Adipocyte (in vitro differentiated cells): ENCODE results near the gene MBLAC1.

Experiments
- DNase-seq: peaks from one replicate; pipeline ENCODE4 v3.0.0-alpha.2; 2015; ENCODE audit warnings: low read depth
- H3K27me3 ChIP-seq: replicated peaks from 2 replicates; pipeline ENCODE4 v1.7.0; 2013; ENCODE audit warnings: mild to moderate bottlenecking, low read length, moderate library complexity; ENCODE audit not compliant: control insufficient read depth, insufficient read depth
- H3K36me3 ChIP-seq: 2 replicates; pipeline ENCODE4 v1.7.0; 2013; ENCODE audit warnings: low read length, mild to moderate bottlenecking, moderate library complexity; ENCODE audit not compliant: control insufficient read depth, insufficient read depth, severe bottlenecking
- H3K4me1 ChIP-seq: 2 replicates; pipeline ENCODE4 v1.7.0; 2013; ENCODE audit warnings: mild to moderate bottlenecking, low read length, moderate library complexity; ENCODE audit not compliant: control insufficient read depth, insufficient read depth
- H3K4me3 ChIP-seq: 2 replicates; pipeline ENCODE4 v1.7.0; 2013; ENCODE audit warnings: mild to moderate bottlenecking, low read length, moderate library complexity
- H3K9ac ChIP-seq: 2 replicates; pipeline ENCODE4 v1.7.0; 2013; ENCODE audit warnings: mild to moderate bottlenecking, low read length, moderate library complexity
- H3K9me3 ChIP-seq: 2 replicates; pipeline ENCODE4 v1.7.0; 2013; ENCODE audit warnings: mild to moderate bottlenecking, low read length, moderate library complexity; ENCODE audit not compliant: control insufficient read depth

The MBLAC1 gene

GRCh38 chr7:100088621-100089457 is 37.9 kb upstream of the MBLAC1 start, which contains the start of gene COPS6:
Gene COPS6, plus strand, starts transcription at chr7:100088969. Its CDS starts 22 bp downstream, at chr7:100088991.
- Histone ChIP-seq H3K4me1 (peaks cover 37% of the 10 kb centered on the region), H3K9me3 (no peaks in the 10 kb centered on the region), H3K9ac (peak within 1 kb of the TSS; percentile 95), H3K4me3 (peak within 1 kb of the TSS; percentile 94), H3K36me3 (peaks cover 36% of the 10 kb centered on the region), H3K27me3 (no peaks in the 10 kb centered on the region)
- DNase-seq = peak; percentile 90

- no peaks in the 10 kb centered on the region for H3K9me3 ChIP-seq
- peak overlapping the region; percentile 95 for H3K9ac ChIP-seq
- H3K4me3 ChIP-seq = peak overlapping the region; percentile 94
- peak; percentile 43 for DNase-seq
- no peaks in the 10 kb centered on the region for H3K27me3 ChIP-seq
- H3K4me1 ChIP-seq = peaks cover 42% of the 10 kb centered on the region
- H3K36me3 ChIP-seq = peaks cover 44% of the 10 kb centered on the region
These were observed 37.1 kb upstream of the MBLAC1 start for GRCh38 chr7:100089458-100090196.

- no peak for DNase-seq
- H3K9ac ChIP-seq = no peak overlapping the region
- H3K9me3 ChIP-seq = no peaks in the 10 kb centered on the region
- H3K4me1 ChIP-seq = peaks cover 42% of the 10 kb centered on the region
- H3K27me3 ChIP-seq = no peaks in the 10 kb centered on the region
- peaks cover 55% of the 10 kb centered on the region for H3K36me3 ChIP-seq
- H3K4me3 ChIP-seq = no peak overlapping the region
These were observed 36.0 kb upstream of the MBLAC1 start for GRCh38 chr7:100090527-100091410.

- H3K36me3 ChIP-seq = peaks cover 63% of the 10 kb centered on the region
- DNase-seq = no peak
These were observed 35.2 kb upstream of the MBLAC1 start for GRCh38 chr7:100091411-100092181.

GRCh38 chr7:100093054-100093453 is 33.7 kb upstream of the MBLAC1 start:
- no peak for DNase-seq
- Histone ChIP-seq H3K4me1 (peaks cover 40% of the 10 kb centered on the region), H3K27me3 (no peaks in the 10 kb centered on the region), H3K9ac (no peak overlapping the region), H3K9me3 (no peaks in the 10 kb centered on the region), H3K4me3 (no peak overlapping the region), H3K36me3 (peaks cover 76% of the 10 kb centered on the region)

More at GRCh38 chr7:100091411-100092181, 35.2 kb upstream of the MBLAC1 start:
- peaks cover 42% of the 10 kb centered on the region for H3K4me1 ChIP-seq
- H3K9me3 ChIP-seq = no peaks in the 10 kb centered on the region
- no peak overlapping the region for H3K9ac ChIP-seq
- no peak overlapping the region for H3K4me3 ChIP-seq
- H3K27me3 ChIP-seq = no peaks in the 10 kb centered on the region

- no peak for DNase-seq
- Histone ChIP-seq H3K27me3 (no peaks in the 10 kb centered on the region), H3K9ac (no peak overlapping the region), H3K36me3 (peaks cover 80% of the 10 kb centered on the region), H3K4me3 (no peak overlapping the region), H3K4me1 (peaks cover 36% of the 10 kb centered on the region), H3K9me3 (no peaks in the 10 kb centered on the region)
These were observed 33.3 kb upstream of the MBLAC1 start for GRCh38 chr7:100093498-100093897.

- H3K4me3 ChIP-seq = no peak overlapping the region
- H3K36me3 ChIP-seq = peaks cover 86% of the 10 kb centered on the region
- peaks cover 35% of the 10 kb centered on the region for H3K4me1 ChIP-seq
- no peak overlapping the region for H3K9ac ChIP-seq
- no peaks in the 10 kb centered on the region for H3K27me3 ChIP-seq
- no peaks in the 10 kb centered on the region for H3K9me3 ChIP-seq
- no peak for DNase-seq
These were observed 32.8 kb upstream of the MBLAC1 start for GRCh38 chr7:100093925-100094486.

GRCh38 chr7:100095289-100095688 is 31.5 kb upstream of the MBLAC1 start:
- peaks cover 36% of the 10 kb centered on the region for H3K4me1 ChIP-seq
- peaks cover 90% of the 10 kb centered on the region for H3K36me3 ChIP-seq
- no peak for DNase-seq
- no peaks in the 10 kb centered on the region for H3K27me3 ChIP-seq
- H3K9ac ChIP-seq = no peak overlapping the region
- H3K9me3 ChIP-seq = no peaks in the 10 kb centered on the region
- no peak overlapping the region for H3K4me3 ChIP-seq

GRCh38 chr7:100095704-100096103 is 31.1 kb upstream of the MBLAC1 start:
- no peak overlapping the region for H3K9ac ChIP-seq
- DNase-seq = no peak
- H3K4me1 ChIP-seq = peaks cover 36% of the 10 kb centered on the region
- no peak overlapping the region for H3K4me3 ChIP-seq
- no peaks in the 10 kb centered on the region for H3K9me3 ChIP-seq
- no peaks in the 10 kb centered on the region for H3K27me3 ChIP-seq
- H3K36me3 ChIP-seq = peaks cover 86% of the 10 kb centered on the region

- peaks cover 20% of the 10 kb centered on the region for H3K4me1 ChIP-seq
- no peaks in the 10 kb centered on the region for H3K9me3 ChIP-seq
- no peak overlapping the region for H3K4me3 ChIP-seq
- peaks cover 54% of the 10 kb centered on the region for H3K36me3 ChIP-seq
- no peak for DNase-seq
- no peak overlapping the region for H3K9ac ChIP-seq
- H3K27me3 ChIP-seq = no peaks in the 10 kb centered on the region
These were observed 27.9 kb upstream of the MBLAC1 start for GRCh38 chr7:100098913-100099312.
